ENCODE data around the gene SHC1.

Gene SHC1

DNA sequence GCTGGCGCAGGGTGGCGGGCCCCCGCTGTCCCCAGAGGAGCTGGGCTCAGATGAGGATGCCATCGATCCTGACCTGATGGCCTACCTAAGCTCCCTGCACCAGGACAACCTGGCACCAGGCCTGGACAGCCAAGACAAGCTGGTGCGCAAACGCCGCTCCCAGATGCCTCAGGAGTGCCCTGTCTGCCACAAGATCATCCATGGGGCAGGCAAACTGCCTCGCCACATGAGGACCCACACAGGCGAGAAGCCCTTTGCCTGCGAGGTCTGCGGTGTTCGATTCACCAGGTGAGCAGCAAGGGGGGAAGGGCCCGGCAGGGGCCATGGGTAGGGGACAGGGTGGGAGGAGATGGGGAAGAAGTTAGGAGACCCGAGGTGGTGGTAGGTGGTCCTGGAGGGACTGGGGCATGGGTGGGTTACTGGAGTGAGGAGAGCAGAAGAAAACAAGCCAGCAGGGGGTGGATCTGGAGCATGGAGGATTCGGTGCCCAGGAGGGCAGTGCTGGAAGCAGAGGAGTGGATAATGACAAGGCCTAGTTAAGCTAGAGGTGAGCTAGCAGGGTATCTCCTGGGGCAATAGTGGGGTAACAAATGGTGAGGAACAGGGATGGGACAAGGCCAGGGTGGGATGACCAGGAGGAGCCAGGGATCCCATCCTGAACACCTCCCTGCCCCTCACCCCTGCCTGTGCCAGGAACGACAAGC lies 45.1 kb upstream of the SHC1 start:
- TF ChIP-seq, protein P1, sequence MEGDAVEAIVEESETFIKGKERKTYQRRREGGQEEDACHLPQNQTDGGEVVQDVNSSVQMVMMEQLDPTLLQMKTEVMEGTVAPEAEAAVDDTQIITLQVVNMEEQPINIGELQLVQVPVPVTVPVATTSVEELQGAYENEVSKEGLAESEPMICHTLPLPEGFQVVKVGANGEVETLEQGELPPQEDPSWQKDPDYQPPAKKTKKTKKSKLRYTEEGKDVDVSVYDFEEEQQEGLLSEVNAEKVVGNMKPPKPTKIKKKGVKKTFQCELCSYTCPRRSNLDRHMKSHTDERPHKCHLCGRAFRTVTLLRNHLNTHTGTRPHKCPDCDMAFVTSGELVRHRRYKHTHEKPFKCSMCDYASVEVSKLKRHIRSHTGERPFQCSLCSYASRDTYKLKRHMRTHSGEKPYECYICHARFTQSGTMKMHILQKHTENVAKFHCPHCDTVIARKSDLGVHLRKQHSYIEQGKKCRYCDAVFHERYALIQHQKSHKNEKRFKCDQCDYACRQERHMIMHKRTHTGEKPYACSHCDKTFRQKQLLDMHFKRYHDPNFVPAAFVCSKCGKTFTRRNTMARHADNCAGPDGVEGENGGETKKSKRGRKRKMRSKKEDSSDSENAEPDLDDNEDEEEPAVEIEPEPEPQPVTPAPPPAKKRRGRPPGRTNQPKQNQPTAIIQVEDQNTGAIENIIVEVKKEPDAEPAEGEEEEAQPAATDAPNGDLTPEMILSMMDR (IDR thresholded peaks at IDR 0.05; ENCODE audit: borderline replicate concordance, insufficient read depth, low read depth, low read length) = no peak
- no peak overlapping the region for H3K4me3 ChIP-seq (ENCODE audit: low read depth, low read length)

DNA sequence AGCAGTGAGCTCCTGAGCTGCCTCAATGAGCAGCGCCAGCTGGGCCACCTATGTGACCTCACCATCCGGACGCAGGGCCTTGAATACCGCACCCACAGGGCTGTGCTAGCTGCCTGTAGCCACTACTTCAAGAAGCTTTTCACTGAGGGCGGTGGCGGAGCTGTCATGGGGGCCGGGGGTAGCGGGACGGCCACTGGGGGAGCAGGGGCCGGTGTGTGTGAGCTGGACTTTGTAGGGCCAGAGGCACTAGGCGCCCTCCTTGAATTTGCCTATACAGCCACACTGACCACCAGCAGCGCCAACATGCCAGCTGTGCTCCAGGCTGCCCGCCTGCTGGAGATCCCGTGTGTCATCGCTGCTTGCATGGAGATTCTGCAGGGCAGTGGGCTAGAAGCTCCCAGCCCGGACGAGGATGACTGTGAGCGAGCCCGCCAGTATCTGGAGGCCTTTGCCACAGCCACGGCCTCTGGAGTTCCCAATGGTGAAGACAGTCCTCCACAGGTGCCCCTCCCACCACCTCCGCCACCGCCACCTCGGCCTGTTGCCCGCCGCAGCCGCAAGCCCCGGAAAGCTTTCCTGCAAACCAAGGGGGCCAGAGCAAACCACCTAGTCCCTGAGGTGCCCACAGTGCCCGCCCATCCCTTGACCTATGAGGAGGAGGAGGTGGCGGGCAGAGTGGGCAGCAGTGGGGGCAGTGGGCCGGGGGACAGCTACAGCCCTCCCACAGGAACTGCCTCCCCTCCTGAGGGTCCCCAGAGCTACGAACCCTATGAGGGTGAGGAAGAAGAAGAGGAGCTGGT lies 44.4 kb upstream of the SHC1 start:
- H3K4me3 ChIP-seq (ENCODE audit: low read depth, low read length) = no peak overlapping the region
- TF ChIP-seq, protein P1 (IDR thresholded peaks at IDR 0.05; ENCODE audit: borderline replicate concordance, insufficient read depth, low read depth, low read length) = no peak

DNA sequence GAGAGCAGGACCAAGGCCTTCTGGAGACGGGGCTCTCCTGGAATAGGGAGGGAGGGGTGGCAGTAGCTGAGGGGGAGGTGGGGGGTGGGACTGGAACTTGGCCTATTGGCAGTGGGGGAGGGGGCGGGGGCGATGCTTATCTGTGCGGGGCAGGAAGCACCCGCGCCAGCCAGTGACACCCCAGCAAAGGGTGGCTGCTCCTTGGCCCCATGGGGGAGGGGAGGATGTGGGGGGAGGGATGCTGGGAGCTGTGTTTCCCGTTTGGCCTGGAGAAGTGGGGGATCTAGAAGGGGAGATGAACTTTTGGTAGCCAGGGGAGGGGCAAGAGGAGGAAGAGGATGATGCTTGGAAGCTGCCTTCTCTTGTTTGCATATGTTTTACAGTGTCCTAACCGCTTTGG lies 43.1 kb upstream of the SHC1 start:
- no peak overlapping the region for H3K4me3 ChIP-seq (ENCODE audit: low read depth, low read length)

DNA sequence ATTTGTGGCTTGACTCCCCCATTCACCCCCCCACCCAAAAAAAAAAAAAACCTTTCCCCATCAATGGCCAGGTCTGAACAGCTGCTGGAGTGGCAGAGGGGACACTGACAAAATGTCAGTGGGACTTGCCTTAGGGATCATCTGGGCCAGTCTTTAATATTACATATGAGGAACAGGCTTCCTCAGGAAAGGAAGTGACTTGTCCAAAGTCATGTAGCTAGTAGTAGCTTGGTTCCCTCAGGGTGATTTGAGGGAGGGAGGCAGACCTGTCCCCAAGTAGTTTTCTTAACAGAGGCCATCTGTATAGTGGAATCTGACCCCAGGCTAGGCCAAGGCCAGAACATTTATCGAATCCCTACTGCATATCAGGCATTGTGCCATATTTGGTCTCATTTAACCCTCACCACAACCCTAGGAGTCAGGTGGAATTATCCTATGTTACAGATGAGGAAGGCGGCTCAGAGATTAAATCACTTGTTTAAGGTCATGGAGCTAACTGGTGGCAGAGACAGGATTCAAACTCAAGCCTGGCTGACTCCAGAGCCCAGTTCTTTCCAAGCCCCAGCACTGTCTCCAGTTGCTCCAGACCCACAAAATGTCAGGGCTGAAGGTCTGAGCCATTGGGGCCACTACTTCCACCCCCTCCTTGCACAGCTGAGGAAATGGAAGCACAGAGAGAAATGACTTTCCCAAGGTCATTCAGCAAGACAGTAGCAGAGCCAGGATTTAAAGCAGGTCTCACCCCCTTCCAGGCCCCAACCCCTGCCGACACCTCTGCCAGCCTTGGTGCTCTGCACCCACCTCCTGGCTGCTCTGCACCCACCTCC lies 42.4 kb upstream of the SHC1 start:
- no peak overlapping the region for H3K4me3 ChIP-seq (ENCODE audit: low read depth, low read length)
- TF ChIP-seq, protein P1 (IDR thresholded peaks at IDR 0.05; ENCODE audit: borderline replicate concordance, insufficient read depth, low read depth, low read length) = no peak

More for the DNA sequence above, 43.1 kb upstream of the SHC1 start:
- TF ChIP-seq, protein P1 (IDR thresholded peaks at IDR 0.05; ENCODE audit: borderline replicate concordance, insufficient read depth, low read depth, low read length) = no peak

DNA sequence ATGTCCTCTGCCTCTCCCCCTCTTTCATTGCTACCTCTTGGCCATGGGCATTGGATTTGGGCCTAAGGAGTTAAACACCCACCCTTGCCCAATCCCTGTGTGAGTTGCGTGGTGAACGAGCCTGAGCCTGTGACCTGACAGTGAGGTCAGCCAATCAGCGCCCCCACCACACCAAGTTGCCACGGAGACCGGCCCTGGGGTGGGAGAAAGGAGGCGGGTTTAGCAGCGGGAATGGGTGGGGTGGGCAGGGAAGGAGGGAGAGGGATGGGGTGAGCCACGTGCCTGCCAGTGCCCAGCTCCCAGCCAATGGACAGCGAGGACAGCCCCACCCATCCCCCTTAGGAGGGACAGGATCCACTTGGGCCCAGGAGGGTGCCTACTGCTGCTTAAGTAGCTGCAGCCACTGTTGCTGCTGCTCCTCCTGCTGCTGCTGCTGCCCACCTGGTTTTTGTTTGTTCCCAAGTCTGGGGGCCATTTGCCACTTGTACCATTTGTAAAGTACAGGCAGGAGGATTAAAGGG lies 41.5 kb upstream of the SHC1 start:
- H3K4me3 ChIP-seq (ENCODE audit: low read depth, low read length) = no peak overlapping the region
- TF ChIP-seq, protein P1 (IDR thresholded peaks at IDR 0.05; ENCODE audit: borderline replicate concordance, insufficient read depth, low read depth, low read length) = no peak

DNA sequence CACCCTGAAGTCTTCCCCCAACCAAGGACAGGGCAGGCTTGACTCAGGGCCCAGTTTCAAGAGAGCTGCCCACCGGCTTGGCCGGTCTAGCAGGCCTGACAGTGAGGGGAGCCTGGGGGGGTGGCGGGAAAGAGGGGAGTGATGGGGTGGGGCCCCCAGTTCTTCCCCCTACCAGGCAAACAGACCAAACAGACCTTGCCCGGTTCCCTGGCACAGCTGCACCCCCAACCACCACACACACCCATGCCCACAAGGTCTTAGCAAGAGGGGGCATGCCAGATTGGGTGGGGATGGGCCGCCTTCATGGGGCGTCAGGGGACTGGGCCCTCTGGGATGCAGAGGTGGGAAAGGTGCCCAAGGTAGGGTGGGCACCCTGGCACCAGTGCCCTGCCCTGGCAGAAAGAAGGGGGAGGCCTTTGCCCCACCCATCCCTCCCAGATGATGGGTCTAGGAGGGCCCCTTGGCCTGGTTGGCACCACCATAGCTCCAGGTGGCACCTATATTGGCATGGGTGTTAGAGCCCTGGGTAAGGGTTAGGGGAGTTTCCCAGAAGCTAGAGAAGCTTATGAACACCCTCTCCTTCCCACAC lies 41.0 kb upstream of the SHC1 start:
- H3K4me3 ChIP-seq (ENCODE audit: low read depth, low read length) = no peak overlapping the region
- TF ChIP-seq, protein P1 (IDR thresholded peaks at IDR 0.05; ENCODE audit: borderline replicate concordance, insufficient read depth, low read depth, low read length) = no peak
